Urothelium cell line (cell line): Measurements from ENCODE around the gene SYNJ2.

ENCODE experiments used
- DNase-seq: peaks from one replicate; pipeline ENCODE4 v3.0.0; 2011; ENCODE audit warnings: low spot score, mixed read lengths
- FAIRE-seq: peaks from 2 replicates; lab custom pipeline; 2011; peaks lifted over from hg19 to GRCh38; lab: Jason Lieb, UNC

The SYNJ2 gene

DNA sequence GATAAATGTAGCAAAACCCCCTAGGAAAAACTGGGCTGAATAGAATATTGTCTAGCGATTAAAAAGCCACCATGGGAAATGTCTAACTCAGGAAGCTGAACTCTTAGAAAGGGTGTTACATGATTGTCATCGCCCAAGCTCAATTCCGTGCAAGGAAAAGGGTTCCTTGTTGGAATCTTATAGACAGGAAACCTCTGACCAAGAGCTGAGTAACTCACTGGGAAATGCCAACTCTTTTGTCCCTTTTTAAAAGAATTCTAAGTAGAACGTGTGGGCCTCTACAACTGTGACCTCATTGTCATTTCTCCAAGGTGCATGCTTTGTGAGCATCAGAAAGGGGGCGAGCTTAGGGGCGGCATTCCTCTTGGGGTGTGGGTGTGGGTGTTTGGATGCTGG, 88.1 kb downstream of the SYNJ2 start:
- DNase-seq (no peak), FAIRE-seq (no peak)

DNA sequence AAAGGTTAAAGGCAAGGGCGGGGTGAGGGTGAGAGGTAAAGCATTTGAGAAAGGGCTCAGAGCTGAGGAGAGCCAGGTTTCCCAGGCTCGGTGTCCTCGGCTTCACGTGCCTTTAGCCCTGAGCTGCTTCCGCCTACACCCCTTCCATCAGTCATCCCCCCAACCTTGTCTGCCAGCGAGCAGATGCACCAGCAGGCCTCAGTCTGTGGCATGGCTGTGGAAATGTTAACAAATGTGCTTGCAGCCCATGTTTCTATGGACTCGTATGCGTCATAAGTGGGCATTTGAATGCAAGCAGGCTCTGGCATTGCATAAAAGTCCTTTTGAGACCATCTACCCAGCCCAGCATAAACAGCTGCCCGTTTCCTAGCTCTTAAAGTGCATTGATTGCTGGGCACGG, 88.8 kb downstream of the SYNJ2 start:
- FAIRE-seq (no peak), DNase-seq (no peak)

DNA sequence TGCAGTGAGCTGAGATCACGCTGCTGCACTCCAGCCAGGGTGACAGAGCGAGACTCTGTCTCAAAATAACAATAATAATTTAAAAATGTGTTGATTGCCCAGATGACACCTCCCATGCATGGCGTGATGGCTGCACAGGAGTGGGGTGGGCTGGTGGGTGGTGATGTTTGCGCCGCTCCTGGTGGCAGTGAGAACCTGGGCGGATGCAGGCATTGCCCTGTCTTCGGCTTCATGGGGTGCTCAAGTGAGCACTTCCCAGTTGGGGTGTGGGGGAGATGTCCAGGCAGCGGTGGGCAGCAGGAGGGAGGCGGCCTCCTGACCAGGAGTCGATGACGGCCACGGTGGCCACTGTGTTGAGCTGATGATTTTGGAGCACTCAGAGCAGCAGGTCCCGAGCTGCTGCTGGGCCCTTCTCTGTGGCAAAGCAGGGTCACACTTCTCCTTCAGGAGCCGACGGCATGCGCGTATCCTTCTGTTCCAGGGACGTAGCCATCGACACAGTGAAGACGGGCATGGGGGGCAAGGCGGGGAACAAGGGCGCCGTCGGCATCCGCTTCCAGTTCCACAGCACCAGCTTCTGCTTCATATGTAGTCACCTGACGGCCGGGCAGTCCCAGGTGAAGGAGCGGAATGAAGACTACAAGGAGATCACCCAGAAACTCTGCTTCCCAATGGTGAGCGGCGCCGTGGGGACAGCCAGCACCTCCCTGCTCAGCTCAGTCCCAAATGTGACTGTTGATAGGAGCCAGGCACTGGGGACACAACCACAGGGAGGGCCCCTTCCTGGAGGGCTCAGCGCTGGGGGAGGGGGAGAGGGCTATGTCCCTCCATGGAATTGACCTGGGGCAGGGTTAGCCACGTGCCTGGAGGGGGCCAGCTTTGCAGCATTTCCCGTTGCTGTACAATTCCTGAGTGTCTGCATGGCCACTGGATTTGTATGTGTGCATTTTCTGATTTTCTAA, 89.7 kb downstream of the SYNJ2 start:
- no peak for FAIRE-seq

DNA sequence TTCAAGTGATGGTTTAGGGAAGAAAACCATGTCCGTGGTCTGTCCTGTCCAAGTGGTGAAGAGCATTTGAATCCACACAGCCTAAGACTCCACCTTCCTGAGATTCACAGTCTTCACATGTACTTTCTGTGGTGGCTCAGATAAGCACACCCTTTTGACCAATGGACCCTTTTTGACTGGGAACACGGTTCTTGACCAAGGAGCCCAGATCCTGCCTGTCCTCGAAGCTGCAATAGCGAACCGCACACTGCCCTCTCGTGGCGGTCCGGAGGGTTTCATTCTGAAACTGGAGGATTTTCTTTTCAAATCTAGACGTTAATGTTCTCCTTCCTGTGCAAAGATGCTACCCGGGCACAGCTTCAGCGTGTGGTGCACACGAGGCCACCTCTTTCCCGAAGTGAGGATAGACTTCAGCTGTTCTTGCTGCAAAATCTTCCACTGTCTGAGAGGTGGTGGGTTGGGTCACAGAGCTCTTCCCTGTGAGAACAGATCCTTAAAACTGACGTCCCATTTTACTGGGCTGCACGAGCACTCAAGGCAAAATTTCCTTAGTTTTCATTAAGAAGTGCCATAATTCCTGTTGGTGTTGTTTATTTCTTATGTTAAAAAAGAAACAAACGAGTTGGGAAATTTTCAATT, 90.5 kb downstream of the SYNJ2 start:
- peak; percentile 75 for DNase-seq
- FAIRE-seq: peak; percentile 17

More for the DNA sequence above, 89.7 kb downstream of the SYNJ2 start:
- no peak for DNase-seq

DNA sequence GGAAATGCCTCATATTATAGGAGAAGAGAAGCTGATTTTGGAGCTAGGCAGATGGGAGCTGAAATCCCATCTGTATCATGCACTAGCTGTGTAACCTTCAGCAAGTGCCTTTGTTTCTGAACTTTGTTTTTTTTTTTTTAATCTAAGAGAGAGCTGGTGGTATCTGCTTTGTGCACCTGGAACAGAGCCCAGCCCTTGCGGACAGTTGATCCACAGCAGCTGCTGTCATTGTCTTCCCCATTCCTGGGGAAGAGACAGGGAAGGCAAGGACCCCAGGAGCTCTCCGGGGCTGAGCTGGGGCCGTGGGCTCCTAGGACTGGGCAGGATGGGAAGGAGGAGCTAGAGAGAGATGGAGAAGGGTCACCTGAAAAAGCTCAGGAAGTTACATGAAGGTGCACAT, 92.1 kb downstream of the SYNJ2 start:
- no peak for DNase-seq
- no peak for FAIRE-seq

DNA sequence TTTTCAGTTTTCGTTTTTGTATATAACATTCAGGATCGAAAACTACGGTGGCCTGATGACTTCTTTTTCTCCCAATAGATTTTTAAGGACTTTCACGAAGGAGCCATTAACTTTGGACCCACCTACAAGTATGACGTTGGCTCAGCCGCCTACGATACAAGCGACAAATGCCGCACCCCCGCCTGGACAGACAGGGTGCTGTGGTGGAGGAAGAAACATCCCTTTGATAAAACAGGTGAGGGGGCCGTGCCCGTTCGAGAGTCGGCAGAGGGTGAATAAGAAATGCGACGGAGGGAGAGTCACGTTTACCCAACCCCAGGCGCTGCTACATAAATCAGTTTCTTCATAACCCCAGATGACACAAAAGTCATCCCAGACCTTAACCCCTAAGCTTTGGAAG, 94.9 kb downstream of the SYNJ2 start:
- no peak for FAIRE-seq
- no peak for DNase-seq

DNA sequence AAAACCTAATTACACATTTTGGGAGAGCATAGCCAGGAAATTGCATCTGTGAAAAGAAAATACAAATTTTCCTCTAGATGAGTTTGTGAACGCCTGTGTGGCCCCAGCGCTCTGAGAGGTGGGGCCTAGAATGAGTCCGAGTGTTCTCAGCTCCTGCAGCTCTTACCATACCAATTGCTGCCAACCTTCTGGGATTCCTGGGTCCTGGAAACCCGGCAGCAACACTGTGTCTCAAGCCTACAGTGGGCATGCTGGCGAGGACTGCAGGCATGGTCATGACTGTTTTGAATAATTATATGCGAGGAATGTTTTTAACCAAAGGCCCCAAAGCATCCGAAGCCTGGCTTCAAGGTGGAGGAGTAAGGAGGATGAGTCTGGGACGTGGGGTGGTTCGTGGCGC, 96.0 kb downstream of the SYNJ2 start:
- FAIRE-seq (no peak), DNase-seq (no peak)

DNA sequence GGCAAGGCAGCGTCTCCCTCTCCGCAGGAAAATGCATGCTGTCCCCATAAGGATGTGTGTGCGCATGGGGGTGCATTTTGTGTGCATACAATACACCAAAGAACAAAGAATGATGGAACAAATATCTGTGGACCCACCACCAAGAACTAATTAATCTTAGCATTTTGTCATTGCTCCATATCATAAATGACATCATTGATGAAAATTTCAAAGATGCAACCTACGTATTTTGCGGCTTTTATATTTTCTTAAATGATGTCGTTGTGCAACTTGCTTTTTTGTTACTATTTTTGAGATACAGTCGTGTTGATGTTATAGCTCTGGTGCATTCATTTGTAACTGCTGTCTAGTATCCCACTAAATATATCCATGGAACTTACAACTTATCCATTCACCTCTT, 96.7 kb downstream of the SYNJ2 start:
- no peak for DNase-seq
- no peak for FAIRE-seq

DNA sequence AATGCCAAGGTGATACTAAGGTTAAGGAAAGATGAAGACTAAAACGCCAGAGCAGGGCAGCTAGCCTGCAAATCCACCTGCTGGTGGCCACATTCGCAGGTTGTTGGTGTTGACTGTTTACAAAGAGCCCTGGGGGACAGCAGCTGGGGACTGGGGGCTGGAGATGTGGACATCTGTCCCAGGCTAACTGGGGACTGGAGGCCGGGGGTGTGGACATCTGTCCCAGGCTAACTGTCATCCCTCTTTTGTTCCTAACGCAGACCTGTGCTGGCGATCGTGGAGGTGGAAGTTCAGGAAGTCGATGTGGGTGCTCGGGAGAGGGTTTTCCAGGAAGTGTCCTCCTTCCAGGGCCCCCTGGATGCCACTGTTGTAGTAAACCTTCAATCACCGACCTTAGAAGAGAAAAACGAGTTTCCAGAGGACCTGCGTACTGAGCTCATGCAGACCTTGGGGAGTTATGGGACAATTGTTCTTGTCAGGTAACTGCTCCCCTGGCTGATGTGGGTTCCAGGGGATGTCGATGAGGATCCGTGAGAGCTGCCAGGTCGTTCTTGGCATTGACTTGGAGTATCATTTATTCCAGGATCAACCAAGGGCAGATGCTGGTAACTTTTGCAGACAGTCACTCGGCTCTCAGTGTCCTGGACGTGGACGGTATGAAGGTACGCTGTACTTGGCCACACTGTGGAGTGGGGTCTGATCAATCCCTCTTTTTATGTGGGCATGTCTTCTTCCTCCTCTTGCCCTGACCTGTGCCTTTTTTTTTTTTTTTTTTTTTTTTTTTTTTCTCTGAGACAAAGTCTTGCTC, 99.4 kb downstream of the SYNJ2 start:
- DNase-seq: no peak
- no peak for FAIRE-seq

DNA sequence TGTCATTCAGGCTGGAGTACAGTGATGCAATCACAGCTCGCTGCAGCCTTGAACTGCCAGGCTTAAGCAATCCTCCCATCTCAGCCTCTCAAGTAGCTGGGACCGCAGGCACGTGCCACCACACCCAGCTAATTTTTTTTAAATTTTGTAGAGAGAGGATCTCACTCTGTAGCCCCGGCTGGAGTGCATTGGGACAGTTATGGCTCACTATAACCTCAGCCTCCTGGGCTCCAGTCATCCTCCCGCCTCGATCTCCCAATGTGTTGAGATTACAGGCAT, 99.9 kb downstream of the SYNJ2 start:
- DNase-seq (no peak), FAIRE-seq (no peak)

DNA sequence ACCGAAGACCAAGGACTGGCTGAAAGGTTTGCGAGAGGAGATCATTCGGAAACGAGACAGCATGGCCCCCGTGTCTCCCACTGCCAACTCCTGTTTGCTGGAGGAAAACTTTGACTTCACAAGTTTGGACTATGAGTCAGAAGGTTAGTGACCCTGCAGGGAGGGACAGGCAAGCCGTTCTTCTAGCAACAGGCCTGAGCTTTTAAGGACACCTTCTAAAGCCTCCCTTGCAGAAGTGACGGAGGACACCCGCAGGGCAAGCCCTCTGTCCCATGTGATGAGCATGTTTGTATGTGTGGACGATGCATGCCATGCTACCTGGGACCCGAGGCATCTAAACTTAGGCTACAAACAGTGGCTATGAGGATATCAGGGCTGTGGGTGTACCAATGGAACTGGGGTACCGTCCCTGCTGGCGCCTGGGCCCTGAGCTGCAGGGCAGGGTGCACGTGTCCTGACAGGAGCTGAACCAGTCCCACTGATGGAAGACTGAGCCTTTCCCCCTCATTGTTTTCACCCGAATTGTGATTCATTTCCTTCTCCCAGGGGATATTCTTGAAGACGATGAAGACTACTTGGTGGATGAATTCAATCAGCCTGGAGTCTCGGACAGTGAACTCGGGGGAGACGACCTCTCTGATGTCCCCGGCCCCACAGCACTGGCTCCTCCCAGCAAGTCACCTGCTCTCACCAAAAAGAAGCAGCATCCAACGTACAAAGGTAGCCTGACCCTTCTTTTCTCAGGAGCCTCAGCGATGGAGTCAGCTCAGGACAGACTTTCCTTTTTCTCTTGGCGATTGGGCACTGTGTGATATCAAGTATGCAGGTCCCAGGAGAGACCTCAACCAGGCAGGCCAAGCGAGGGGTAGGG, 102.0 kb downstream of the SYNJ2 start:
- no peak for FAIRE-seq

DNA sequence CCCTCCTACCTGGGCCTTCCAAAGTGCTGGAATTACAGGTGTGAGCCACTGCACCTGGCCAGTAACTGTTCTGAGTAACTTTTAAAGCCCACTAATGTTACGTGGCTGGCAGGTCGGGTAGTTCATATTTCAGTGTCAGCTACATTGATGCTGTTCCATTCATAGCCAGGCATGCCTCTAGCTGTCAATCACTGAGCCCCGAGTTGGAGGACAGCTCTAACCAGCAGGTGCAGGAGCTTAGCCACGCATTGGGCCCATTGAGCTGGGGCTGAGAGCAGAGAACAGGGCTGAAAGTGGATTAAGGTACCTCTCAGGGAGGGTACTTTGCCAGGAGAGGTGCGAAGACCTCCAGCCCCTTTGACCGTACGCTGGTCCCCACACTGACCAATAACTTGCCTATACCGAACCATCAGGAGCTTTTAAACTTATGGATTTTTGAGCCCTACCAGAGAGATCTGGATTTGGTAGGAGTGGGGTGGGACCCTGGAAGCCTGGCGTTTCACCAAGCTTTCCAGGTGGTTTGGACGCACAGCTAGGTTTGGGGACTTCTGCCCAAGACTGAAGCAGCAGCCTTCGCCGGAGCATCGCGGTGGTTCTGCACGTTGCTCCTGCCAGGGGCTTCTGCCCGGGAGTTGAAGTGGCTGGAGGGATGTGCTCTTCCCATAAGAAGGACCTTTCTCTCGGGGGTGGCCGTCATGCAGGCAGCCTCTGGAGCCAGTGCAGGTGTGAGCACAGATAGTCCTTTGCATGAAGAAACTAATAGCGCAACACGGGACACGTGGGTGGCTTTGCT, 103.8 kb downstream of the SYNJ2 start:
- no peak for FAIRE-seq
- DNase-seq: no peak

More for the DNA sequence above, 102.0 kb downstream of the SYNJ2 start:
- DNase-seq: no peak

DNA sequence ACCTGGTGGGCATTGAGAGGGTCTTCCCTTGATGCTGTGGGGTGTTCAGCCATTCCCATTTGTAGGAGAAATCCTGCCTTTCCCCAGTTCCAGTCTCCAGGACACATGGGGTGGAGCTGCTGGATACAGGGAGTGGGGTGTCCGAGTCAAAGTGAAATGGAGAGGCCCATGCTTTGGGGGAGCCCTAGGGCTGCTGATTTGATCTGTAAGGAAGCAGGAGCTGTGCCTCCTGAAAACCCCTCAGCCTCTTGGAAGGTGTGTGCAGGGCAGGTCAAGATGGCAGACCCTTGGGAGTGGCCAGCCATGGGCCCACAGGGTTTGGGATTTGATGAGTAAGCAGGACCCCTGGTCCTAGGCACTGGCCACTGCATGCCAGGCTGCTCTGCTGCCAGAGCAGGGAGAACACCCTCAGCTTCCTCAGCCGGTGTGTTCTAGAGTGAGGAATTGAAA, 104.4 kb downstream of the SYNJ2 start:
- FAIRE-seq (no peak), DNase-seq (no peak)

DNA sequence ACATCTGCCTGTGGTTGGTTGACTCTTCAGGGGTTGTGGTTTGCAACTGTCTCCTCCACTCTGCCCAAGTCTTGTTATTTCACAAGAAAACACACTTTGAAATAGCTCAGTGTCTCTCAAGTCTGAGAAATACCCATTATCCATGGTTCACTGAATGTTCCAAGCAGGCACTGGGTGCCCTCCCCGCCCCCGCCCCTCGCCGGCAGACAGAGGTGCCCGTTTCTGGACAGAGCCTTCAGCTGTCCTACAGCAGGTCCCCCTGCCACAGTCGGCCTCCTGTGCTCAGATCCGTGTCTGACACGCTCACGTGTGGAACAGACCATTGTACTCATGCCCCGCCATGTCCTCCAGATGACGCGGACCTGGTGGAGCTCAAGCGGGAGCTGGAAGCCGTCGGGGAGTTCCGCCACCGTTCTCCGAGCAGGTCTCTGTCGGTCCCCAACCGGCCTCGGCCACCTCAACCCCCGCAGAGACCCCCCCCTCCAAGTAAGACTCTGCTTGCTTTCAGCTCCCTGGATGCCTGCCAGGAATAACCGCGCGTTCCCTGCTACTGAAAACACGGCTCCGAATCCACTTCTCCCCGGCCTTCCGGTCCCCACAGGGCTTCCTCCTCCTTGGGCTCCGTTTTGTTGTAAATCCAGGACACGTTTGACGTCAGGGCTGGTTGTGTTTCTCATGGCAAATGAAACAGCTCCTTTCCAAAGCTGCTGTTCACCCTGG, 105.0 kb downstream of the SYNJ2 start:
- DNase-seq (no peak), FAIRE-seq (no peak)

DNA sequence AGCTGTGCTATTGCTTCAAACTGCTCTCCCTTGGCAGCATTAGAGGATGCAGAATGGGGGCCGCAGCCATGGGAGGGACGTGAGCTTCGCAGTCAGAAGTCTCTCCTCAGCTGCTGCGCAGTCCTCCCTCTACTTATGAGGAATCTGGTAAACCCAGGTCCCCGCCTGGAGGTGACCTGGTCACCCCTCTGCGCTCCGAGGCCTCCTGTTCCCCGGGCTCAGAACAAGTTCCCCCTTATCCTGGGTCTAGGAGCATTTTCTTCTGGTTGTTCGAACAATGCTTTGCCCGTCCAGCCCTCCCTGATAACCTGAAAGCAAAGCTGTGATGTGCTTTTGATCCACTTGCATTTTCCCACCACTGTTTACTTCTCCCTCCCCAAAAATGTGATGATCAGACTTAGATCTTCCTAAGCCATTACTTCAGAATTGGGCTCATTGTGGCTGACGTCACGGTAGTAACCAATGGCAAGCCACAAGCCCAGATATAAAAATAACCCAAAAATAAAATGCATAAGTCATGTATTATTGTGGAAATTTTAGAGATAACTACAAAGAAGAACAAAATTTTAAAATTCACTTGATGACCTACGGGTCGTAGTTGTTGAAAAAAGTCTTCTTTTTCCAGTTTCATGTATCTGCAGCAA, 105.7 kb downstream of the SYNJ2 start:
- FAIRE-seq: no peak
- DNase-seq: no peak

DNA sequence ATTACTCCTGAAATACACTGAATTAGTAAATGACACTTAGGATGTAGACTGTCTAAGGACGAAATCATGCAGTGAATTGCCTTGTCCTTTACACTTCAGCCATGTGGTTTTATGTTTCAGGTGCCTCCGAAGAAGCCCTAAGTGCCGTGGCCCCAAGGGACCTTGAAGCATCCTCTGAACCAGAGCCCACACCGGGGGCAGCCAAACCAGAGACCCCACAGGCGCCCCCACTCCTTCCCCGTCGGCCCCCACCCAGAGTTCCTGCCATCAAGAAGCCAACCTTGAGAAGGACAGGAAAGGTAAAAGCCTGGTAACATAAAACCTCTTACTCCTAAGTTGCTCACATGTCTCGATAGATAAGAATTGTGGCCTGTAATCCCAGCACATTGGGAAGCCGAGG, 111.1 kb downstream of the SYNJ2 start:
- FAIRE-seq: no peak

DNA sequence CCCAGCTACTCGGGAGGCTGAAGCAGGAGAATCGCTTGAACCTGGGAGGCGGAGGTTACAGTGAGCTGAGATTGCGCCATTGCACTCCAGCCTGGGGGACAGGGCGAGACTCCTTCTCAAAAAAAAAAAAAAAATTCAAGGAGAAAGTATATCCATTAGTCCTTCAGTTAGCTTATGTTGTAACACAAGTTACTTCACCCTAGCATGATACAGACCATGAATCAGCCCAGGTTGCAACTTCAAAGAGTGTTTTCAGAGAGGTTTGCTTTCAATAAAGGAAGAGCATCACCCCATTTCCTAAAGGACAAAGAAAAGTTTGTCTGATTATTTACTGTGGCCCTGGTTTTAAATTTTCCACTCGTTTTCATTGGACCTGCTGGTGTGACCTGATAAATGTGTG, 113.4 kb downstream of the SYNJ2 start:
- FAIRE-seq: no peak
- DNase-seq: no peak

More for the DNA sequence above, 111.1 kb downstream of the SYNJ2 start:
- DNase-seq: no peak

DNA sequence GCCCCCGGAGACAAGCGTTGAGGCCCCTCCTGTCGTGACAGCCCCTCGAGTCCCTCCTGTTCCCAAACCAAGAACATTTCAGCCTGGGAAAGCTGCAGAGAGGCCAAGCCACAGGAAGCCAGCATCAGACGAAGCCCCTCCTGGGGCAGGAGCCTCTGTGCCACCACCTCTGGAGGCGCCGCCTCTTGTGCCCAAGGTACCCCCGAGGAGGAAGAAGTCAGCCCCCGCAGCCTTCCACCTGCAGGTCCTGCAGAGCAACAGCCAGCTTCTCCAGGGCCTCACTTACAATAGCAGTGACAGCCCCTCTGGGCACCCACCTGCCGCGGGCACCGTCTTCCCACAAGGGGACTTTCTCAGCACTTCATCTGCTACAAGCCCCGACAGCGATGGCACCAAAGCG, 114.0 kb downstream of the SYNJ2 start:
- no peak for DNase-seq
- FAIRE-seq: no peak

DNA sequence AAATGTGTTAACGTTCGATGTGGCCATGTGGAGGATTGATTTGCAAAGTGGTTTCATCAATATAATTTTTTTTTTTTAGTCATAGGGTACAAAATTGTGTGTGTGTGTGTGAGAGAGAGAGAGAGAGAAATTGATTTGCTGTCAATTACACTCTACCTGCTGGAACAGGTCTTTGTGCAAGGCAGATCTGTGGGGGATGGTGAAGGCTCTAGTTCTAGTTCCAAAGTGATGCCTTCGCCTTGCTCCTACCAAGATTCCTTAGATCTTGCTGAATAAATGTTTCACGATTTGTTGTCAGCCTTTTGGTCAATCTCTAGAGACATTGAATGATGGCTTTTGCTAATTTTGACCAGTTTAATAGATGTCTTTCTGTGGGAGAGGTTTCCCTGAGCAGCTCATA, 121.6 kb downstream of the SYNJ2 start:
- FAIRE-seq: no peak
- DNase-seq: no peak
